ENCODE measurements around the gene SNORC. TPM values are rescaled to one million over a fixed set of nuclear protein-coding genes. Genes with fewer than 3 reads are reported as not detected.

The SNORC gene
- total RNA-seq, 4 donors from 2014 or later, result 6.9 to 24.0 (median 10.7) TPM

DNA sequence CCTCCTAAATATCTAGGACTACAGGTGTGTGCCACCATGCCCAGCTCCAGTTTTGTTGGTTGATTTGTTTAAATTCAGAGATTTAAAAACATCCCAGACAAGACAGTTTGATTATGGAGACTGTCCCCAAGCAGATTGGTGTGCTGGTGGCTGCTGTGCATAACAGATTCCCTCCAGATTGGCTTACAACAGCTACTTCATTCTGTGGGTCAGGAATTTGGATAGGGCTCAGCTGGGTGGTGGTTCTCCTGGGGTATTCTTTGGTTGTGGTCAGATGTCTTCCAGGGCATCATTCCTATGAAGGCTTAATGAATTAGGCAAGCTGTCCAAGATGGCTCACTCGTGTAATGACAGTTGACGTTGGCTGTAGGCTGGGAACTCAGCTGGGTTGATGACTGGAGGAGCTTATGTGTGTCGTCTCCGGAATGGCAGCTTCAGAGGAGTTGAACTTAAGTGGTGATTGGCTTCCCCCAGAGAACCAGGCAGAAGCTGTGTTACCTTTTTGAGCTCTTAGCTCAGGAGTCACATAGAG lies 10.6 kb upstream of the SNORC start:
- H3K36me3 ChIP-seq, result peaks cover 0 to 63% (median 10%) of the 10 kb centered on the region in 3 donors
- WGBS, 2 donors, result 80 to 83% methylated on average over 4 of the region's 4 CpGs

DNA sequence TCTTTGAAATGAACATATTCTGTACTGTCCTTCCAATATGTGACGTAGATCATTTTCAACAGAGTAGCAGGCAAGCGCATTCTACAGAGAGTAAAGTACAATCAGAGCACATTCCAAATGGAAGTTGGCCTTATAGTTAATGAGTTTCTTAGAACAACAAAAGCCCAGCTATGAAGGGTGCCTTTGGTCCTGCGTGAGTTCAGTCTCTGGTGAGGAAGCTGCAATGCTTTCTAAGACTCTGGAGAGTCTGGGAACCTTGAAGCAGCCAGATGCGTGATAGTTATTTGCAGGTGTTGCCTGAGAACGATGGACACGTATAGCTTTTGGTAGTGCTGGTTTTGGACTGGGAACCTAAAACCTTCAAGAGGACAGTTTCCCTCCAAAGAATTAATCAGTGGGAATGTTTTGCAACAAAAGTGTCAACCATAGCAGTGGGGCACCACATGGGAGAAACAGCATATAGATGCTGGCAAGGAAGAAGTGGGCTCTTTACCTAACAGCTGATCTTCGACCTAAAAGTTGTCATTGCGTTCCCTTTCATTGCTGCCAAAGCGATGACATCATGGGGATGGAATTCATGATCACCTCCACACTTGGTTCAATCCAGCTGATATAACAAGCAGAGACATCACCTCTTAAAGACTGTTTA lies 9.3 kb upstream of the SNORC start:
- no peak for TF ChIP-seq EP300 (IDR thresholded peaks at IDR 0.05)
- TF ChIP-seq, protein P1, sequence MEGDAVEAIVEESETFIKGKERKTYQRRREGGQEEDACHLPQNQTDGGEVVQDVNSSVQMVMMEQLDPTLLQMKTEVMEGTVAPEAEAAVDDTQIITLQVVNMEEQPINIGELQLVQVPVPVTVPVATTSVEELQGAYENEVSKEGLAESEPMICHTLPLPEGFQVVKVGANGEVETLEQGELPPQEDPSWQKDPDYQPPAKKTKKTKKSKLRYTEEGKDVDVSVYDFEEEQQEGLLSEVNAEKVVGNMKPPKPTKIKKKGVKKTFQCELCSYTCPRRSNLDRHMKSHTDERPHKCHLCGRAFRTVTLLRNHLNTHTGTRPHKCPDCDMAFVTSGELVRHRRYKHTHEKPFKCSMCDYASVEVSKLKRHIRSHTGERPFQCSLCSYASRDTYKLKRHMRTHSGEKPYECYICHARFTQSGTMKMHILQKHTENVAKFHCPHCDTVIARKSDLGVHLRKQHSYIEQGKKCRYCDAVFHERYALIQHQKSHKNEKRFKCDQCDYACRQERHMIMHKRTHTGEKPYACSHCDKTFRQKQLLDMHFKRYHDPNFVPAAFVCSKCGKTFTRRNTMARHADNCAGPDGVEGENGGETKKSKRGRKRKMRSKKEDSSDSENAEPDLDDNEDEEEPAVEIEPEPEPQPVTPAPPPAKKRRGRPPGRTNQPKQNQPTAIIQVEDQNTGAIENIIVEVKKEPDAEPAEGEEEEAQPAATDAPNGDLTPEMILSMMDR (IDR thresholded peaks at IDR 0.05), result no peak
- TF ChIP-seq POLR2A (IDR thresholded peaks at IDR 0.05), result no peak
- DNase-seq (ENCODE audit: low spot score in 2 of 2), result no peak
- no peaks in the 10 kb centered on the region for H3K27me3 ChIP-seq
- H3K36me3 ChIP-seq, result peaks cover 0 to 57% (median 10%) of the 10 kb centered on the region in 3 donors
- no peaks in the 10 kb centered on the region for H3K9me3 ChIP-seq
- no peak overlapping the region for H3K4me3 ChIP-seq
- H3K4me1 ChIP-seq, result peaks cover 0 to 4% (median 0%) of the 10 kb centered on the region in 4 donors
- no peak overlapping the region for H3K27ac ChIP-seq
- 83 to 89% methylated on average over 9 of the region's 9 CpGs for WGBS, 2 donors

More for the DNA sequence above, 10.6 kb upstream of the SNORC start:
- TF ChIP-seq POLR2A (IDR thresholded peaks at IDR 0.05) (no peak), EP300 (IDR thresholded peaks at IDR 0.05) (no peak)
- TF ChIP-seq, protein P1 (IDR thresholded peaks at IDR 0.05), result no peak
- Histone ChIP-seq H3K27ac (no peak overlapping the region), H3K9me3 (no peaks in the 10 kb centered on the region), H3K4me1 (peaks cover 0 to 13% (median 0%) of the 10 kb centered on the region in 4 donors), H3K27me3 (no peaks in the 10 kb centered on the region), H3K4me3 (no peak overlapping the region)
- no peak for DNase-seq (ENCODE audit: low spot score in 2 of 2)

DNA sequence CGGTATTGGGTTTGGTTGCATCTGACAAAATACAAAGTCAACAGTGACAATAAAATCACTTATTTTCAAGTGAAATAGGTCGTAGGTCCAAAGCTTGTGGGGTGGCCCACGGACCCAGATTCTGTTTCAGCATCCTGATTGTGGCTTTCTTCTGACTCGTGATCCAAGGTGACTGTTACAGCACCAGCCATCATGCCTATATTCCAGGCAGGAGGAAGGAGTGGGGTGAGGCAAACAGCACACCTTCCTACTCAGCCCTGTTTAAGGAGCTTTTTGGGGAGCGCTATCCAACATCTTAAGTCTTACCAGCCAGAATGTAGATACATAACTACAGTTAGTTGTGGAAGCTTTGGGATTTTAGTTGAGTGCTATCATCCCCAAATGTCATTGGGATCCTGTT lies 8.7 kb upstream of the SNORC start:
- H3K4me1 ChIP-seq, result no peaks in the 10 kb centered on the region
- no peak overlapping the region for H3K4me3 ChIP-seq
- H3K27me3 ChIP-seq, result no peaks in the 10 kb centered on the region
- no peaks in the 10 kb centered on the region for H3K9me3 ChIP-seq
- 77 to 85% methylated on average over 5 of the region's 5 CpGs for WGBS, 2 donors
- no peak overlapping the region for H3K27ac ChIP-seq
- peaks cover 0 to 50% (median 10%) of the 10 kb centered on the region in 3 donors for H3K36me3 ChIP-seq
- DNase-seq (ENCODE audit: low spot score in 2 of 2), result no peak
- TF ChIP-seq POLR2A (IDR thresholded peaks at IDR 0.05), result no peak

DNA sequence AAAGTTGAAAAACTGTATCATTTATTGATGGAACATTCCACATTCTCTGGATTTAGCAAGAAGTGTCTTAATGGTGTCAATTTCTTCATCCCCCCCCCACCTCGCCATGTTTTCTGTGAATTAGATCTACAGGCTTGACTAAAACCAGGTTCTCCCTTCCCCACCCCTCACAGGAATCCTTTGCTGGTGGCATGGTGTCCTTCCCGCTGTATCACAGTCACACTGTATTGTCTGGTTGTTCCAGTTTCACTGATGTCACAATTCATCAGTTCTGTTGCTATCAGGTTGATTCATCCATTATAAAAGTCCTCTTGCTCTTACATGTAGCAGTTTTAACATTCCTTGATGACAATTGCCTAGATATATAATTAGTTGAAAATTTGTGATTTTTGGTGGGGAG lies 6.1 kb upstream of the SNORC start:
- Histone ChIP-seq H3K27me3 (no peaks in the 10 kb centered on the region), H3K4me1 (no peaks in the 10 kb centered on the region), H3K9me3 (no peaks in the 10 kb centered on the region), H3K4me3 (no peak overlapping the region), H3K36me3 (peaks cover 0 to 24% (median 0%) of the 10 kb centered on the region in 3 donors), H3K27ac (no peak overlapping the region)
- no peak for TF ChIP-seq POLR2A (IDR thresholded peaks at IDR 0.05)
- WGBS, 2 donors, result 96 to 97% methylated on average over 2 of the region's 2 CpGs
- no peak for DNase-seq (ENCODE audit: low spot score in 2 of 2)

DNA sequence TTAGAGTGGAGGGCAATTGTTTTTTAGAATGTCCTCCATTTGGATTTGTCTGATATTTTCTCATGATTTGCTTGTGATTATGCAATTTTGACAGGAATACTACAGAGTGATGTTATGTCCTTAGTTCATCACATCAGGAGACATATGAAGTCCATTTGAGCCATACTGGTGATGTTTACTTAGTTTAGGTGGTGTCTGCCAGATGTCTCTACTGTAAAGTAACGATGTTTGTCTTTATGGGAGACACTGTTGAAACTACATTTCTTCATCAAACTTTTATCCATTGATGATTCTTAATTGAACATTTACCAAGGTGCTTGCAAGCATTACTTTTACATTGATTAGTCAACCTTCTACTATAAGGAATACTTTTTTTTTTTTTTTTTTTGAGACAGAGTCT lies 4.9 kb upstream of the SNORC start:
- Histone ChIP-seq H3K27me3 (no peaks in the 10 kb centered on the region), H3K27ac (no peak overlapping the region), H3K4me1 (no peaks in the 10 kb centered on the region), H3K9me3 (no peaks in the 10 kb centered on the region), H3K36me3 (peaks cover 0 to 15% (median 0%) of the 10 kb centered on the region in 3 donors), H3K4me3 (no peak overlapping the region)
- TF ChIP-seq, protein P1 (IDR thresholded peaks at IDR 0.05), result no peak
- TF ChIP-seq POLR2A (IDR thresholded peaks at IDR 0.05) (no peak), EP300 (IDR thresholded peaks at IDR 0.05) (no peak)
- DNase-seq (ENCODE audit: low spot score in 2 of 2), result no peak
- 88 to 97% methylated on average over 1 of the region's 1 CpG for WGBS, 2 donors

DNA sequence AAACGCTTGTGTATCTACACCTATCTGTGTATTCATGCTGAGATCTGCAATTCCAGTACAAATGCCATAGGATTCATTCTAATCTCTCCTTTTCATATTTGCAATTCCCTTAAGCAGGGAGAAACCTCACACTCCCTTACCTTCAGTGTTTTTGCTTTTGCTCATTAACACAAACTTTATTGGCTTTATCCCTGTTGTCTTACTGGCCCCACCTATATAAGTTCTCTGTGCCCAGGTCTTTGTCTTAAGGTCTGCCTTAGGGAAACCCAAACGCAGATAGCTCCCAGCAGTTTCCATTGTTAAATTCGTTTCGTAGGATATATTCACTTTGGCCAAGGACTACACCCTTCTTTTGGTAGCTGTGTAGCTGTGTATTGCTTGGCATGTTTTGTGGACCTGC lies 4.0 kb upstream of the SNORC start:
- DNase-seq (ENCODE audit: low spot score in 2 of 2), result no peak
- no peak overlapping the region for H3K4me3 ChIP-seq
- peaks cover 0 to 8% (median 0%) of the 10 kb centered on the region in 3 donors for H3K36me3 ChIP-seq
- WGBS, 2 donors, result 78 to 90% methylated on average over 4 of the region's 4 CpGs
- peaks cover 0 to 7% (median 0%) of the 10 kb centered on the region in 4 donors for H3K4me1 ChIP-seq
- no peak for TF ChIP-seq POLR2A (IDR thresholded peaks at IDR 0.05)
- TF ChIP-seq, protein P1 (IDR thresholded peaks at IDR 0.05), result no peak
- TF ChIP-seq EP300 (IDR thresholded peaks at IDR 0.05), result no peak
- H3K9me3 ChIP-seq, result no peaks in the 10 kb centered on the region
- H3K27ac ChIP-seq, result no peak overlapping the region
- H3K27me3 ChIP-seq, result no peaks in the 10 kb centered on the region

Measured in tibial nerve (tissue), 4 donors.